T-helper 9 cell (primary cell): ENCODE measurements around the gene SLC25A2.
"Not testable (repeated sequence)": the region's sequence is repeated elsewhere in the genome, so short reads cannot be mapped to it uniquely, and the experiment has no call there.

Experiments
- DNase-seq: peaks from one replicate; pipeline ENCODE4 v3.0.0-alpha.2; 2020
- total RNA-seq, 2 donors: gene quantifications; one replicate each; lab custom pipeline; 2026; lab: John Stamatoyannopoulos, UW

Gene SLC25A2
- 0 to 0.42 reads per million in 2 donors for total RNA-seq

DNA sequence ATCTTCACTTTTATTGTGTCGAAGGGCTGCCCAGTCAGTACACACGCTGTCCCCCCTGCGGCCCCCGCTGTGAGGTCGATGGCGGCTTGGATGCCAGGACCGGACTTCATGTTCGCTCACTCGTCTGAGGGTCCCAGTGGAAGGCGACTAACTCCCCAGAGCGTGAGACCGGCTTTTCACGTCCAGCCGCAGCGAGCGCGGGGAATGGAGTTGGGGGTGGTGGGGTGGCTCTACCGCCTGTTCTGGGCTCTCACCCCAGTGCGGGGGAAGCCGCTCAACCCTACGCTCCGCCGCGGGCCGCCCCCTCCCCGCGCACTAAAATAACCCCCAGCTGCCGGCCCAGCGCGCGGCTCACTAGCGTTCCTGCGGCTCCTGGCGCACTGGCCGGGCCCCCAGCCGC, at the start of gene SLC25A2:
SLC25A2 (minus strand) TSS at position 294 of the 400 bp plus-strand sequence; CDS start at position 110, 184 bp downstream.
- DNase-seq = no peak

GRCh38 chr5:141351591-141351990, 47.7 kb upstream of the SLC25A2 start:
- DNase-seq = no peak

DNA sequence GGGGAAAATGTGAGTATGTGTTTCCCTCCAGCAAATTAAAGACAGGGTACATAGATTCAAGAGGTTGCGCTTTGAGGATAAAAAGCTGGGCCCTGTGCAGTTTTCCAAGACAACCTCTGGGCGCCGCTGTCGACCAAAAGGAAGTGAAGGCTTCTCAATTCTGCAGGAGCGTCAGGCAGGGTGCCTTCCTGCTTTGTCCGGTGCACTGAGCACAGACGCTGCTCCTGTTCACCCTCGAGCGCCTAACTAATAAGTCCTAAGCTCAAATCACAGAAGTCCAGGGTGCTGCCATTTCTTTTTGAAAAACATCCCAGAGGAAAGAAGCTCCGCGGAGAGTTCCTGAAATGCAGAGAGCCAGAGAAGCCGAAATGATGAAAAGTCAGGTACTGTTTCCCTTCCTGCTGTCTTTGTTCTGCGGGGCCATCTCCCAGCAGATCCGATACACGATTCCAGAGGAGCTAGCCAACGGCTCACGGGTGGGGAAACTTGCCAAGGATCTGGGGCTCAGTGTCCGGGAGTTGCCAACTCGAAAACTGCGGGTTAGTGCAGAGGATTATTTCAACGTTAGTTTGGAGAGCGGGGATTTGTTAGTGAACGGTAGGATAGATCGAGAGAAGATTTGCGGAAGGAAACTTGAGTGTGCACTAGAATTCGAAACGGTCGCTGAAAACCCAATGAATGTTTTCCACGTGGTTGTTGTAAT, 46.2 kb upstream of the SLC25A2 start, which contains the start of gene PCDHGB1:
PCDHGB1 (plus strand) TSS at position 183 of the 703 bp plus-strand sequence; CDS start at position 345, 162 bp downstream.
- peak; percentile 22 for DNase-seq

GRCh38 chr5:141346017-141346416, 42.2 kb upstream of the SLC25A2 start:
- DNase-seq = not testable (repeated sequence)

- DNase-seq = no peak
Measured at GRCh38 chr5:141345327-141345726, 41.5 kb upstream of the SLC25A2 start.

DNA sequence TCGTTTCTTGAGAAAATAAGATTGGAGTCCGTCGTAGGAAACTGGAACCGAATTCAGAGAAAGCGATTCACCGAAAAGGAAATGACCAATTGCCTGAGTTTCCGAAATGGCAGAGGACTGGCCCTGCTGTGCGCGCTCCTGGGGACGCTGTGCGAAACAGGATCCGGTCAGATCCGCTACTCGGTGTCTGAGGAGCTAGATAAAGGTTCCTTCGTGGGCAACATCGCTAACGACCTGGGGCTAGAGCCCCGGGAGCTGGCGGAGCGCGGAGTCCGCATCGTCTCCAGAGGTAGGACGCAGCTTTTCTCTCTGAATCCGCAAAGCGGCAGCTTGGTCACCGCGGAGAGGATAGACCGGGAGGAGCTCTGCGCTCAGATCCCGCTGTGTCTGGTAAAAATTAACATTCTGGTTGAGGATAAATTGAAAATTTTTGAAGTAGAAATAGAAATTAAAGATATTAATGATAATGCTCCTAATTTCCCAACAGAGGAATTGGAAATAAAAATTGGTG, 40.2 kb upstream of the SLC25A2 start:
- no peak for DNase-seq

DNA sequence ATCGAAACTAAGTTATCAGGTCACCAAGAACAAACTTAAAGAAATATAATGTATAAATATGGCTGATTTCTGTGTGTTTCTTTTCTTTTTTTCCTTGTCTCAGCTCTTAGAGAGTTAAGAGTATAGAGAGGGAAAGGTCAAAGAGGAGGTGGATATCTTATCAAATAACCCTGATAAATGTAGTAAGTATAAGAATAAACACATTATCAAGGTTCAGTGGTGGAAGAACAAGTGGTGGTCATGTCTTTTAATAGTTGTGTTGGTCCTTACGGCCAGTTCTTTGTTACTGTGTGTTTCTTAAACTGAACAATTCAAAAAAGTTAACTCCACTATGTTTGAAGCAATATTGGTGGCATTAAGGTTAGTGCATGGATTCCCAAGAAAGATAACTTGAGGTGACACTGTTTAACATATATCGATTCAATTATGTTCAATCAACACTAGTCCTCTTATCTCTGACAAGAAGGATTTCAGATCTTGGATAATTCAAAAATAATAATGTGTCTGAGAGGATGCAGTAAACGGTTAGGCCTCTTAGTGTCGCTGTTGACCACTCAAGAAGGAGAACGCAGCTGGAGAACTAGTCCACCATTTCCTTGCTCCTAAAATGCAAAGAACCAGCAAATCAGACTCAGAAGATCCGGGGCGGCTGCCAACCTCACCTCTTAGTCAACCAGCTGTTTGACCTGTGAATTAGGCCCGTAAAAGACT, 39.5 kb upstream of the SLC25A2 start, which contains the start of gene PCDHGA3:
PCDHGA3 (plus strand) TSS at position 588 of the 711 bp plus-strand sequence. CDS start 205 bp downstream, outside the sequence.
- DNase-seq = no peak

GRCh38 chr5:141342773-141343172, 38.9 kb upstream of the SLC25A2 start:
- no peak for DNase-seq

DNA sequence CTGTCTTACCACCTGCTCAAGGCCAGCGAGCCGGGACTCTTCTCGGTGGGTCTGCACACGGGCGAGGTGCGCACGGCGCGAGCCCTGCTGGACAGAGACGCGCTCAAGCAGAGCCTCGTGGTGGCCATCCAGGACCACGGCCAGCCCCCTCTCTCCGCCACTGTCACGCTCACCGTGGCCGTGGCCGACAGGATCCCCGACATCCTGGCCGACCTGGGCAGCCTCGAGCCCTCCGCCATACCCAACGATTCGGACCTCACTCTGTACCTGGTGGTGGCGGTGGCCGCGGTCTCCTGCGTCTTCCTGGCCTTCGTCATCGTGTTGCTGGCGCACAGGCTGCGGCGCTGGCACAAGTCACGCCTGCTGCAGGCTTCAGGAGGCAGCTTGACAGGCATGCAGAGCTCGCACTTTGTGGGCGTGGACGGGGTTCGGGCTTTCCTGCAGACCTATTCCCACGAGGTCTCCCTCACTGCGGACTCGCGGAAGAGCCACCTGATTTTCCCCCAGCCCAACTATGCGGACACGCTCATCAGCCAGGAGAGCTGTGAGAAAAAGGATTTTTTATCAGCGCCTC, 37.0 kb upstream of the SLC25A2 start:
- DNase-seq = not testable (repeated sequence)

DNA sequence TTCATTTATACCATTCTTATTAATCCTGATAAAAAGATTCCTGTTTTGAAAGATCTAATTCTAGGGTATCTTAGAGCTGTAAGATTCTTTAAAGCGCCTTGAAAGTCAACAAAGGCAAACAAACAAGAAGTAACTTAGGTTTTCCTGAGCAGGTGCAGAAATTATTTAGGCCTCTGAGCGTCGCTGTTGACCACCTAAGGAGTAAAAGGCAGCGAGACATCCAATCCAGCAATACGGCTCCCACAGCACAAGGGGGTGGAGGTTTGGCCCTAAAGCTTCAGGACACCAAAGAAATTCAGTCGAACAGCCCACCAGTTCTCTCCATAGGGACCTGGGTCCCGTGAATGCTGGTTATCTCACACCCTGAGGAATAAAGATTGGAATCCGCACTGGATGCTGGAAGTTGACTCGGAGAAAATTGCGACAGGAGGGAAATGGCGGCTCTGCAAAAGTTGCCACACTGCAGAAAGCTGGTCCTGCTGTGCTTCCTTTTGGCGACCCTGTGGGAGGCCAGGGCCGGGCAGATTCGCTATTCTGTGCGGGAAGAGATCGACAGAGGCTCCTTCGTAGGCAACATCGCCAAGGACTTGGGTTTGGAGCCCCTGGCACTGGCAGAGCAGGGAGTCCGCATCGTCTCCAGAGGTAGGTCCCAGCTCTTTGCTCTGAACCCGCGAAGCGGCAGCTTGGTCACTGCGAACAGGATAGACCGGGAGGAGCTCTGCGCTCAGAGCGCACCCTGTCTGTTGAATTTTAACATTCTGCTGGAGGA, 34.9 kb upstream of the SLC25A2 start, which contains the start of gene PCDHGA2:
PCDHGA2 (plus strand) TSS at position 223 of the 769 bp plus-strand sequence.
- DNase-seq = no peak

- not testable (repeated sequence) for DNase-seq
Measured at GRCh38 chr5:141332571-141332970, 28.7 kb upstream of the SLC25A2 start.

GRCh38 chr5:141330299-141331080, 26.6 kb upstream of the SLC25A2 start, which contains the start of gene PCDHGA1:
PCDHGA1 (plus strand) TSS chr5:141330514.
- no peak for DNase-seq

- DNase-seq = no peak
Measured at GRCh38 chr5:141328231-141328630, 24.4 kb upstream of the SLC25A2 start.

DNA sequence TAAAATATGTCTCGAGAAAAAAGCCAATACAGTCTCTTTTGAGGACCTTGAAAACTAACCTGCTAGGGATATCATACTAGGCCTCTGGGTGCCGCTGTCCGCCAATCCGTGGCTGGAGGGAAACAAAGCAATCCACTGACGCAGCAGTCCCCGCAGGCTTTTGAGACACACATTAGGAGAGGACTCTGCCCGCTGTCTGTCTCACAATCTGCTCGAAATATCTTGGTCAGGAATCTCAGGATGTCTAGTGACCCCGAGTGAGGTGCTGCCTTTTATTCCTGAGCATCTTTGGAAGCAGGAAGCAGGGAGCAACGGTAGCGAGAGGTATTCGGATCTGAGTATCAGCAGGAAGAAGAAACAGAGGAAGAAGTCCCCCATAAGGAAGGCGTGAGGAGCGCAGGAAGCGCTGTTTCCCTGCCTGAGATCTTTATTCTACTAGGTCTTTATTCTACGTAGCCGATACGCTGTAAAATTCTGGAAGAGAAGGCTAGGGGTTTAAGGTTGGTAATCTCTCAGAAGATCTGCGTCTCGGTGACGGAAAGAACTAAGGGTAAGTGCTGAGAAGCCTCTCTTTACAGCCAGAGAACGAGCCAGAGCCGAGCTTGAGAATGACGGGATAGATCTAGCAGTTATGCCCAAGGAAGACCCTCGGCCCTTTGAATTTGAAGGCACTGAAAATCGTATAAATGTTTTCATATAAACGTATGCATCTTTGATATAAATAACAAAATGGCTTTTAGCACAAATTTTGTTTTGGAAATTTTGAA, 22.4 kb upstream of the SLC25A2 start:
- DNase-seq = peak; percentile 53

- no peak for DNase-seq
Measured at GRCh38 chr5:141322261-141322660, 18.4 kb upstream of the SLC25A2 start.

- peak; percentile 87 for DNase-seq
Measured at GRCh38 chr5:141320225-141321169, 16.6 kb upstream of the SLC25A2 start, which contains the start of gene TAF7. TAF7 (minus strand) TSS chr5:141320784; CDS start chr5:141320044, 740 bp downstream.

DNA sequence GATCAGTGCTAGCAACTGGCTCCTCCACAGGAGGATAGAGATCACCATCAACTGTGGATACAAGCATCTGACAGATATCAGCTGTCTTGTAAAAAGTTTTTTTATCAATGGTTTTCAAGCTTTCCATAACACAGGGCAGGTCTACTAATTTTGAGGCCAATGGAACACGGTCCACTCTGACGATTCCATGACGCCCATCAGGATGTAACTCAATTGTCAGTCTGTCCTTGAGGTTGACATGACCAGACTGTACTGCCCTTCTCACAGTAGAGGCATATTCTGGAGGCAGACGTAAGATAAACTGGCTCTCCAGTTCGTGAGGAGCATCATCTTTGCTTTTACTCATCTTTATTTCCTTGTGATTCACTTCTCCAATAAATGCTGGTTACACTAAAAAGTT, 15.8 kb upstream of the SLC25A2 start:
- DNase-seq = no peak

DNA sequence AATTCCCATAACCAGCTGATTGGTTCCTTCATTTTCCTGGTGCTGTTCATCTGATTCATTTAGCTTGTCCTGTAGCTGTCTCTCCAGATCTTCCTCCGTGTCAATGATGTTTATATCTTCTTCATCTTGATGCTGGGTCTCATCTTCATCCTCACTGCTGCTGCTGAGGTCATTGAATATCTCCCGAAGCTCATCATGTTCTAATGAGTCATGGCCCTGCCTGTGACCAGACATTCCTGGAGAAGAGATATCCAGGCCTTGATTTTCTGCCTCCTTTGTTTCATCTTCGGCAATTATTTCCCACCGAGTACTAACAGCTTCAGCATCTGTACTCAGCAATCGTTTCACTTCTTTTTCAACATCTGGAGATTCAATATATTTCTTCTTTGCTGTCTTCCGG, 15.4 kb upstream of the SLC25A2 start:
- no peak for DNase-seq

DNA sequence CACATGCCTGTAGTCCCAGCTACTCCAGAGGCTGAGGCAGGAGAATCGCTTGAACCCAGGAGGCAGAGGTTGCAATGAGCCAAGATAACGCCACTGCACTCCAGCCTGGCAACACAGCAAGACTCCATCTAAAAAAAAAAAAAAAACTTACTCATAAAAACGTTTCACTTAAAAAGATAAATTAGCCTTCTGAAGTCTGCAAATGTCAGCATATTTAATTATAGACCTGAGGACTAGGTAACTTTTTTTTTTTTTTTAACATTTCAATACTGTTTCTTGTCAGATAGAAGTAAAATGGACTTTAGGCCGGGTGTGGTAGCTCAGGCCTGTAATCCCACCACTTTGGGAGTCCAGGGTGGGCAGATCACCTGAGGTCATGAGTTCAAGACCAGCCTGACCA, 13.1 kb upstream of the SLC25A2 start:
- DNase-seq = not testable (repeated sequence)
